ENCODE data around the gene HIPK1. TPM values are rescaled to one million over a fixed set of nuclear protein-coding genes. Genes with fewer than 3 reads are reported as not detected.
"Not testable (repeated sequence)": the region's sequence is repeated elsewhere in the genome, so short reads cannot be mapped to it uniquely, and the experiment has no call there.

HIPK1 gene
- total RNA-seq, 1 donor from 2014 or later, result 28.9 TPM

DNA sequence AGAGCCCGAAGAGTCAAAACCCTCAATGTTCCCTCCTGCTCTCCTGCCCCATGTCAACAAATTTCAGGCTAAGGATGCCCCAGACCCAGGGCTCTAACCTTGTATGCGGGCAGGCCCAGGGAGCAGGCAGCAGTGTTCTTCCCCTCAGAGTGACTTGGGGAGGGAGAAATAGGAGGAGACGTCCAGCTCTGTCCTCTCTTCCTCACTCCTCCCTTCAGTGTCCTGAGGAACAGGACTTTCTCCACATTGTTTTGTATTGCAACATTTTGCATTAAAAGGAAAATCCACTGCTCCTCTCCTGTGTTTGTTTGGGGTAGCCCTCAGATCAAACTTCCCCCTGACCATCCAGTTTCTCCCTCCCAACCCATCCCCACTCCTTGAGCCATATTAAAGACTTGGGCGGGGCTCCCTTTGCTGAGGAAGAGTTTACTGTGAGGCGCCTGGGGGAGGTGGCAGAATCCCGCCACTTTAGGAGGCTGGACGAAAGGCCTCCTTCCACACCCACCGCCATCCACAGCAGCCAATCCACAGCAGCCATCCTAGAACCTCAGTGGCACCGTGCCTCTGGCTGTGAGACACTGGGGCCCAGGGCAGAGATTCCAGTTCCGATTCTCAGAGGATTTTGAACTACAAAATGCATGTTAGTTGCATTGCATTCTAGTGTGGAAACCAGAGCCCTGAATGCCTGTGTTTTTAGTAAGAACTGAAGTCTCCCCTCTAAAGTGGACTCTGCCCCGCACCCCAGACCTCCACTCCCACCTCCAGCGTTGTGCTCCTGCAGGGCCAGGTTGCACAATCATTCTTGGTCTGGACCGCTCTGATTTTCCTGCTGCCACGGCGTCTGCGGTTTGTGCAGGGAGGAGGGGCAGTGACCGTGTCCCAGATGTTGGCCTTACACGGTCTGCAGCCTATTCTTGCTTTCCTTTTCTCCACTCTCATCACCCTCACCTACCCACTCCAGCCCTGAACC is 53.1 kb downstream of the HIPK1 start:
- DNase-seq (ENCODE audit: low spot score), result peak; percentile 97

DNA sequence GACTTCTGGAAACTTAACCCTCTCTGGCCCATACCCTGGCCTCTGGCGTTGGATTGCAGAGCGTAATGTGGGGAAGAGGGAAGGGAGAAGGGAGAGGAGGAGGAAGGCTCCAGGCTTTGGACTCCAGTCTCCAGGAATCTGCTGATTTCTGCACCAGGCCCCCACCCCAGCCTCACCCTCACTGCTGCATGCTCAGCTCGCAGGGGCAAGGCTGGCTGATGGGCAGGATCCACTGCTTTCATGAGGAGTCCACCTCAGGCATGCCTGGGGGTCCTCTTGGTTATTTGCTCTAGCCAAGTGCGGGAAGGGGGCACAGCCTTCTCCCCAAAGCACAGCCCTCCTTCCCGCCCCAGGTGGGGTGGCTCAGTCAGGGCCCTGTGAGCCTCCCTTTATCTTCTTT is 53.8 kb downstream of the HIPK1 start:
- DNase-seq (ENCODE audit: low spot score), result no peak

DNA sequence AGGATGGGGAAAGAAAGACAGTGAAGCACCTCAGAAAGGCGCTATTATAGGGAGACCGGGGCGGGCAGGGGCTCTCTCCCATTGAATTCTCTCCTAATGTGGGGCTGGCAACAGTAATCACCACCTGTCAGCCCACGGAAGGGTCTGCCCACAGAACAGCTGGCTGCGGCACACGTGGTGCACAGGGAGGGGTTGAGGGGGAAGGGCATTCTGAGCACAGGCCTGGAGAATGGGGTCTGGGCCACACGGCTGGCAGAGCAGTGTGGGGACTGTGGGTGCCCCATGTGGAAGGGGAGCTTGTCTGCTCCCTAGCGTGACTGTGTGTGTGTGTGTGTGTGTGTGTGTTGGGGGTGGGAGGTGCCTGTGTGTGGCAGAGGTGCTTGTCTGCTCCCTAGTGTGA is 54.3 kb downstream of the HIPK1 start:
- peak; percentile 63 for DNase-seq (ENCODE audit: low spot score)

DNA sequence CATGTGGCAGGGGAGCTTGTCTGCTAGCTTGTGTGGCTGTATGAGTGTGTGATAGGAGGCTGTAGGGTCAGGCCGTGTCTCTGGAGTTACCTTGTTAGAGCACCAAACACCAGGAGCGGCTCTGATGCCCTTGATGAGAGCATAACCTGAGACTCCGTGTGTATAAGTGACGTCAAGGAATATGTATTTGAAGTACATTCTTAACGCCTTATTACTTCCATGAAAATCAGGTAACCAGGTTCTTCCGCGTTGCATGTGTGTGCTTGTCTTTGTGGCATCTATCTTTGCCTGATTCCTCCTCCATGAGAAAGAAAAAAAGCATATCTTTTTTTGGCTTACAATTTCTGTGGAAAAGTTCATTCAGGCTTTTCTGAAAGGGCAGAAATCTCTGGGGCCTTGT is 54.7 kb downstream of the HIPK1 start:
- DNase-seq (ENCODE audit: low spot score), result peak; percentile 33

DNA sequence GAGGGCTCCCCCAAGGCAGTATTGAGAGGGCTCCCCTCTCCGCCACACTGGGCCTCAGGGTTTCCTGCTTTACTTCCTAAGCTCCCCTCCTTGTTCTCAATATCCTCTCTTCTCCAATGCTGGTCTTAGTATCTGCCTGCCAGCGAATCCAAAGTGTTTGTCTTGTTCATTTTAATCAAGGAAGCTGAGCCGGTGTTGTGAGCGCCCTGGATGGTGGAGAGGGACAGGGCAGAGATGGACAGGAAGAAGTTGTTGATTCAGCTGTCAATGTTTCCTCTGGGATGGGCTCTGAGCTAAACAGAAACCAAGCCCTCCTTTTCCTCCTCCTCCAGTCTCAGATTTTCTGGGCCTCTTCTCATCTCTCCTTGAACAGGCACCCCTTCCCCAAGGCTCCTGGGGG is 55.6 kb downstream of the HIPK1 start:
- DNase-seq (ENCODE audit: low spot score), result no peak

DNA sequence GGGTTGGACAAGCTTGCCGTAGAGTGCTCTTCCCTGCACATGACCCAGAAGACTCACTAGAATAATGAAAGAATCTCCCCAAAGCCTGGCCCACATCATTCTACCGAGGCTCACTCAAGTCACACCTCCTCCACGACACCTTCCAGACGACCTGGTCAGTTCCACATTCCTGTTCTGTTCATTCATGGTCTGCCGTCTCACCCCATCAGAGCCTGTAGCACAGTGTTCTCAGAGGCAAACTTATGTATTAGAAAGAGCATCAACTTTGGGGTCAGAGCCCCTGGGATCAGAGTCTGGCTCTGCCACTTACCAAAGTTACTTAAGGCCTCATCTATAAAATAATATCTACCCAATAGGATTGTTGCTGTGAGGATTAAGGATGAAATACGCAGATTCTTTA is 57.7 kb downstream of the HIPK1 start:
- no peak for DNase-seq (ENCODE audit: low spot score)

DNA sequence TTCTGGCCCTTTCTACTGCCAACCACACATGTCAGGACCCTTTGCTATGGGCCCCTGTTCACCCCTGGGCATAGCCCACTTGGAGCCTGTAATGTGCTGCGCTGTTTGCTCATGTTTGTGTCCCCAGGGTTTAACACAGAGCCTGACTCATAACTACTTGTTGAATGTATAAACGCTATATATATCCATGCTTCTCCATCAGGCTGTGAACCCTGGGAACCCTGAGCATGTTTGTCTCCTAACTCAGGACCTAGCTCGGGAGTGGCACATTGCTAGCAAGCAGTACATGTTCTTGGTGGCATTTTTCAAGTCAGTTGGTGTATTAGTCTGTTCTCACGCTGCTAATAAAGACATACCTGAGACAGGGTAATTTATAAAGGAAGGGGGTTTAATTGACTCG is 58.1 kb downstream of the HIPK1 start:
- DNase-seq (ENCODE audit: low spot score), result no peak

DNA sequence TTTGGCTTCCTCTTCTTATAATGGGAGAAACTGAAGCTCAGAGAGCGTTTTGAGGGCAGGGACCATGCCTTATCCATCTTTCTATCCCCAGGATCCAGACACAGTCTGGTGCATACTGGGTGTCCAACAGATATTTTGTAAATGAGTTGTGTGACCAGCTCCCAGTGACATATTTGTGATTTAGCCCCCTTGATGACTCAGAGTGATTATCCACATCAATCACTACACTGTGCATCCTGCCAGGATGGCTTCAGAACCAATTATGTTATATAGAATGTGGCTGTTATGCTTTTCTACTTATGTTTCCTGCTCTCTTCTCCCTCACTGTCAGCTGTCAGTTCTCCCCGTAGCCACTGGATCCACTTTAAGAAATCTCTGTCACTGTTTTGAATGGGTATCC is 61.4 kb downstream of the HIPK1 start:
- no peak for DNase-seq (ENCODE audit: low spot score)

DNA sequence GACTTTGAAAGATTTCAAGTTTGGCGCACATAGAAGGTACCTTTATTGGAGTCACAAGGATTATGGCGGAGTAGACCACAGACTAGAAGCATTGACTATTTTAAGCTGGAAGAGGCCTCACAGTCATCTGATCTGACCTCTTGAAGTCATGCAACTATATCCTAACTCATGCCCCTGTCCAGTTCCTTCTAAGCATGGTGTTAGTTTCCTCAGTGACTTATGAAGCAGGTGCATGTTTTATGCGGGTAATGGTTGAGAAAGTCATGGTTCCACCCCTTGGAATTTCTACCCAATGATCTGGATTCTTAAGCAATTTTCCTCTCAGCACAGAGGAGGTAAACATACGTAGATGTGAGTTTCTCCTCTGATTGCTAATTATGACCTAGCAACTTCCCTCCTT is 61.8 kb downstream of the HIPK1 start:
- no peak for DNase-seq (ENCODE audit: low spot score)

DNA sequence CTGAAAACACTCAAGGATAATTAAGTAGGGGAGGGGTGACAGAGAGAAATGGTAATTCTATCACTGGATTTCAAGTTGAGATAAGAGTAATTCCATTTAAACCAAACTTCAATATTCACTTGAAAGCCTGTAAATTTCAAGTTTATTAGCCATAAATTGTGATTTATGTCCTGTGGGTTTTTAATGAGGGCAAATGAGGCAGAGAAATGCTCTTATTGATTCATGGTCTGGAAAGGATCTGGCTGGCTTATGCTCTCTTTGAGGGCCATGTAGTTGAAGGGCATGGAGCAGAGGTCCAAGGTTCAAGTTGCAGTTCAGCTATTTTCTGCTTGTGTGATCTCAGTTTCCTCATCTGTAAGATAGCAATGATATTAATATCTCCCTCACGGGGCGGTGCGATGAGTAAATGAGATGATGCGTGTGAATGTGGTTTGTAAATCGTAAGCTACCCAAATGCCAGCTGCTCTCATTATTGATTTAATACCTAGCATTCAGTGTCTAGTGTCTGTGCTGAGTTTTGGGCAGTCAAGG is 62.4 kb downstream of the HIPK1 start:
- no peak for DNase-seq (ENCODE audit: low spot score)

DNA sequence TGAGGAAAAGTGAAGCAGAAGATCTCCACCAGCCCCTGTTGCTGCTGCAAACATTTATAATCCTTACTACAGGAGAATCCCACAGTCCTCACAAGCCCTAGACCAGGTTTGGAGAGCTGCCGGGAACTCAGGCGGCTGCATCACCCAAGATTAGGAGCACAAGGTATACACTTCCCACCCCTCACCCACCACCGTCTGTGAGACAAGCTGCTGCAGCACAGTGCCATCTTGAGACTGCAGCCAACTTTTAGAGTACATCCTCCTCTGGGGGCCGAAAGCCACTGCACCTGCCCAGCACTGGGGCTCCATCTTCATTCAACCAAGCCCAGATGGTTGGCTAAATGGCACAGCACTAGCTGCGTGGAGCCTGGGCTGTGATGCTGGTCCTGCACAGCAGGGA is 63.9 kb downstream of the HIPK1 start:
- DNase-seq (ENCODE audit: low spot score), result no peak

DNA sequence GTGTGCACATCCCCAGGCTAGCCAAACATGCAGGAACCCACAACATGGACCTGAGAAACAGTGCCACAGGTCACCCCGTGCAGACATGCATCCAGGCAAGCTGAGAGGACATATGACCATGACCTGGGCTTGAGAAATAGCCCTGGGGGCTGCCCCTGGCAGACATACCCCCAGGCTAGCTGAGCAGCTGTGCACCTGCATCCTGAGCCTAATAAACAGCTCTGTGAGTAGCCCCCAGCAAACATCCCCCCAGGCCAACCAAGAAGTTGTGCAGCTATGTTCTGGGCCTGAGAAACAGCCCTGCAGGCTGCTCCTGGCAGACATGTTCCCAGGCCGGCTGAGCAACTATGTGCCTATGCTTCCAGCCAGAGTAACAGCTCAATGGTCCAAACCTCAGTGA is 64.6 kb downstream of the HIPK1 start:
- DNase-seq (ENCODE audit: low spot score), result no peak

DNA sequence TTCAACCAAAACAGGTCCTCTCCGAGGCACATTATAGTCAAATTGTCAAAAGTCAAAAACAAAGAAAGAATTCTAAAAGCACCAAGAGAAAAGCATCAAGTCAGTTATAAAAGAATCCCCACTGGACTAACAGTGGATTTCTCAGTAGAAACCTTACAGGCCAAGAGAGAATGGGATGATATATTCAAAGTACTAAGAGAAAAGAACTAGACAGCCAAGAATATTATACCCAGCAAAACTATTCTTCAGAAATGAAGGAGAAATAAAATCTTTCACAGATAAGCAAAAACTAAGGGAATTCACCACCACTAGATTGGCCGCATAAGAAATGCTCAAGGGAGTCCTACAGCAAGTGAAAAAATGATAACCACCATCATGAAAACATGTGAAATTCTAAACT is 66.3 kb downstream of the HIPK1 start:
- DNase-seq (ENCODE audit: low spot score), result no peak

DNA sequence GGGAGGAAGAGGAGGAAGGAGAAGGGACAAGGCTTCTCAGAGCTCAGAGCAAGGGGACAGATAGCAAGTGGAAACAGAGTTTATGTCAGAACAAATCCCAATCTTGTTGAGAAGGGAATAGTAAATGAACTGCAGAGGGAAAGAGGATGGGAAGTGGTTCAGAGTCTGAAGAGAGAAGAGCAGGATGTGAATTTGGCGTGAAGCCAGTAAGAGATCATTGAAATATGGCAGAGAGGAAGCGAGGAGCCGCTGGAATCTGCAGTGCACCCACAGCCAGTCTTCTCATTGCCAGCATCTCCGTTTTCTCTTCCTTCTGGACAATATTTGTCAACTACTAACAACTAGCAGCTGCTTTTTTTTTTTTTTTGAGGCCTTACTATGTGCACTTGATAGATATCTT is 69.2 kb downstream of the HIPK1 start:
- peak; percentile 73 for DNase-seq (ENCODE audit: low spot score)

DNA sequence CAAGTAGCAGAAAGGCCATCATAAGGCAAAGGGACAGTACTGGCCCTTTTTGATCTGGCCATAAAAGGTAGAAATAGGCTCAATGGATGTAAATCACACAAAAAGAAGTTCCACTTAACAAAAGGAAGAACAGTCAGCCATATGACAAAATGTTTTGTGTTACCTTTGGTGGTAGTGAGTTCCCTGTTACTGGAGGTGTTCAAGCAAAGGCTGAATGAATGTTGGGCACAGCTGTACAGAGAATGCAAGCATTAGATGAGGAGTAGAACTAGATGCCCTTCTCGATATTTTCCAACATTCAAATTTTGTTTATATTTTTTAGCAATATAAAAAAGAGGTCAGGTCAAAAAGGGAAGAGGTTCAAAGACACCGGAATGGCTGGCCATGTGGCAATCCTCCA is 70.1 kb downstream of the HIPK1 start:
- DNase-seq (ENCODE audit: low spot score), result no peak

DNA sequence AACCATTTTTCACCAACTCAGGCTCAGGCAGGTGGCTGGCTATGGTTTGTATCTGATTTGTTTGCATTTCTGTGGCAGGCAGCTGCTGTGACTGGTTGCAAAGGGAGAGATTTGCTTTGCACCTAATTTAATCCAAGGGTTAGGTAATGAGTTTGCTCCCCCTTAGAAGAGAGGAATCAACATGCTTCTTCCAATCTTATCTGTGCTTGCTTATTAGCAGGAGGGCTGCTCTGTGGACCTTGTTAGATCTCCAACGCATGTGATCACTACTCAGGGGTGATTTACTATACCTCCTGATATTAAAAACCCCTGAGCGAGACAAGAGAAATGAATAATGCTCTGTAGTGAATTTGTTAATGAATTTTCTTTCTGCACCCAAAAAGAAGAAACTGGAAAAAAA is 70.7 kb downstream of the HIPK1 start:
- no peak for DNase-seq (ENCODE audit: low spot score)

DNA sequence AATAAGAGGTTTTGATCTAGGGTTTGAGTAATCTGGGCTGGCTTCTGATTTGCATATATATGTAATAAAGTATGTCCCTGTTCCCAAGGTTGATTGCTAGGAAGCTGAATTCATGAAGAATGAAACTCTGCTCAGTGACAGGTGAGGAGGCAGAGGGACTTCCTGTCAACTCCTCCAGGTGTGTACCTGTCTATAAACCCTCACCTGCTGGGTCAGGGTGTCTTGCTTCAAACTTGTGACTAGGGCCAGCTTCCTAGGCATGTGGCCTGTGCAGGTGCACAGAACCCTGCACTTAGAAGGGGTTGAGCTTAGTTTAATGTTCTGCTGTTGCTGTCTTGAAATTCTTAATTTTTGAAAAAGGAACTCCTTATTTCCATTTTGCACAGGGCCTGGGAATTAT is 71.3 kb downstream of the HIPK1 start:
- DNase-seq (ENCODE audit: low spot score), result no peak

DNA sequence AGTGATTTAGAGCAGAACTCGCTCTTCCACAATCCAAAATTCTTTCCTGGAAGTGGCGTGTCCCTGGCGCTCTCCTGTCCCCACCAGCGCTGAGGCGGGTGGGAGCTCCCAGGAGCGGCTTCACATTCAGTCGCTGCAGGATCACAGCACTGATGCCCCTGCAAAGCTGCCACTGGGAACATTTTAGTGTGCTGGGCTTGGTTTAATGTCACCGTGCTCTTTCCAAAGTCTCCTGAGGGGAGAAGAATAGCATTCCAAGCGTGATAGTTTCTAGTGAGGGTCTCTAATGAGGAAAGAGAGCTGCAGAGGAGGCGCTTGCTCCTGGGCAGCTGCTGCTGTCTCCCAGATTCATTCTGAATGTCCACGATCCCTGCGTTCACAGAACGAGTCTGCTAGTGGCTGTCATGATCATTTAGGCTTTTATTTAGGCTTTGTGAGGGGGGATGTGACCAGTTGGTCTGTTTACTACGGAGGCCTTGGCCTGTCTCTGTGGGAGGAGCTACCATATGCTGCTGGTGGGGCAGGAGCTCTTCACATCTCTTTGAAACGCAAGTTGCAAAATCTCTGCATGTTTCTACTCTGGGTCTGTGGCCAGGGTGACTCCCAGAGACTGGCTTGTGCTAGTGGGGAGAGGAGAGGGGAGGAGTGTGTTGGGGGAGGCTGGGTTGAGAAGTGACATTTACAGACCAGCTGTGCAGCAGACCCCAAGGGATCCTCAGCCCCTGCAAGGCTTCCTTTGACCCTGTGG is 73.5 kb downstream of the HIPK1 start:
- DNase-seq (ENCODE audit: low spot score), result peak; percentile 81

DNA sequence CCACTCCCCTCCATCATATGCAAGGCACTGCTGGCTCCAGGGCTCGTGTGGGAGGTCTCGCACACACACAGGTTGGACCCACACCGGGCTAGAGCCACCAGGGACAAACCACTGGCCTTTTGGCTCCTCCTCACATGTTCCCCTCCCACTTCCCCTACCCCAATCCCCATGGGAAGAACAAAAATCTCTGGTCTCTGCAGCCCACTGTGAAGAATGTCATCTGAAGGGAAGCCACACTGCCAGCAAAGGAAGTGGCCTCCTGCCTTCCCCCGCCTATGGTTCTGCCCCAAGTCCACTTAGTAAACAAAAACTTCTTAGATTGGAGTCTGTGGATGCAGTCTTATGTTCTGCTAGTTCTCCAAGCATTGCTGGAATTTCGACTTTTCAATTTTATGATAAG is 74.3 kb downstream of the HIPK1 start:
- DNase-seq (ENCODE audit: low spot score), result peak; percentile 33

DNA sequence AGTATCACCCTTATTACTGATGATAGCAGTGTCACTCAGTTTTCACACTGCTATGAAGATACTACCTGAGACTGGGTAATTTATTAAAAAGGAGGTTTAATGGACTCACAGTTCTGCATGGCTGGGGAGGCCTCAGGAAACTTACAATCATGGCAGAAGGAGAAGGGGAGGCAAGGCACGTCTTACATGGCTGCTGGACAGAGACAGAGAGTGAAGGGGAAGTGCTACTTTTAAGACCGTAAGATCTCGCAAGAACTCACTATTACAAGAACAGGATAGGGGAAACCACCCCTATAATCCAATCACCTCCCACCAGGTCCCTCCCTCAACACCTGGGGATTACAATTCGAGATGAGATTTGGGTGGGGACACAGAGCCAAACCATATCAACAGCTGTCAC is 77.7 kb downstream of the HIPK1 start:
- not testable (repeated sequence) for DNase-seq (ENCODE audit: low spot score)

DNA sequence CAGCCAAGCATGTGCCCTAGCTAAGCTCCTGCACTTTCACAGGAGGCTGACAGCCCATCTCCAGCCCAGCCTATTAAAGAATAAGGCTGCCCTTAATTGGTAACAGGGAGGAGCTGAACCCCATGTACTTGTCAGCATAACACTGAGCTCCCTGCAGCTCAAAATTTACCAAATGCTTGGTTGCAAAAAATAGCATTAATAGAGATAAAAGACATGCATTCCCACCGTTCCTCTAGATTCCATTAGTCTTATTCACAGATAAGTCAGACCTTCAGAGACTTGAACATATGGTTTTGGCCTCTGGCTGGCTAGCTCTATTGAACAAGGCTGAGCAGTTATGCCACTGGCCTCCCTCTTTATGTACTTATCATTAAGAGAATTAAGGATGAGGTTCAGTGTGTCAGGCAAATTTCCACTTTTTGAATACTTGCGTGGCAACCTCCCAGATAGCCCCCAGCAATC is 79.4 kb downstream of the HIPK1 start:
- DNase-seq (ENCODE audit: low spot score), result peak; percentile 55

DNA sequence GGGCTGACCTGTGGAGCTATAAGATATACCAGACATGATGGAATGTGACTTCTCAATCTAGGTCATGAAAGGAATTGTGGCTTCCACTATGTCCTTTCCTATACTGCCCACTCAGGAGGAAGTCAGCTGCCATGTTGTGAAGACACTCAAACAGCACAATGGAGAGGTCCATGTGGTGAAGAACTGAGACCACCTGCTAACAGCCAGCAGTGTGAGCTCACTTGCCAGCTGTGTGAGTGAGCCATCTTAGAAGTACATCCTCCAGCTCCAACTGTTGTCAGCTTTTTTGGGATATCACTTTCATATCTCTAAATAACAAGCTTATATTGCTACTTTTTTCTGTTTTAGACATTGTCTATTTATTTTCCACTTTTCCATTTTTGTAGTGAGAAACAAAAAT is 79.9 kb downstream of the HIPK1 start:
- DNase-seq (ENCODE audit: low spot score), result no peak

DNA sequence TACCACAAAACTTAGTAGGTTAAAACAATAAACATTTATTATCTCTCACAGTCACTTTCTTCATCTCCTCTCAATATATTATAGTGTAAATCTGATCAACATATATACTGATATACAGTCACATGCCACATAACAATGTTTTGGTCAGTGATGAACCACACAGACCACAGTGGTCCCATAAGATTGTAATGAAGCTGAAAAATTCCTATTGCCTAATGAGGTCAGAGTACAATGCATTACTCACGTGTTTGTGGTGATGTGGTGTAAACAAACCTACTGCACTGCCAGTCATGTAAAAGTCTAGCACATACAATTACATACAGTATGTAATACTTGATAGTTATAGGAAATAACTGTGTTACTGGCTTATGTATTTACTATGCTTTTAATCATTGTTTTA is 80.3 kb downstream of the HIPK1 start:
- no peak for DNase-seq (ENCODE audit: low spot score)
